ENCODE results near the gene FPR2. TPM values are rescaled to one million over a fixed set of nuclear protein-coding genes. Genes with fewer than 3 reads are reported as not detected.
"Not testable (repeated sequence)": the region's sequence is repeated elsewhere in the genome, so short reads cannot be mapped to it uniquely, and the experiment has no call there.

FPR2 gene
- total and polyA plus RNA-seq, 8 donors: 0.48 to 2.9 (median 1.3) TPM; not detected in 2

DNA sequence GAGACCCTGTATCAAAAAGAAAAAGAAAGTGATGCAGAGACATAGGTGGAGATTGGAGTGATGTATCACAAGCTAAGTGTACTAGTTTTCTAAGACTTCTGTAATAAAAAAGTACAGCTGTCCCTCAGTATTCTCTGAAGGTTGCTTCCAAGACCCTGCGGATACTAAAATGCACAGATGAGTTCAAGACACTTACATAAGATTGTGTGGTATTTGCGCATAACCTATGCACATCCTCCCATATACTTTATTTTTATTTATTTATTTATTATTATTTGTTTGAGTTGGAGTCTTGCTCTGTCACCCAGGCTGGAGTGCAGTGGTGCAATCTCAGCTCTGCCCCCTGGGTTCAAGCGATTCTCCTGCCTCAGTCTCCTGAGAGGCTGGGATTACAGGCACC lies 23.6 kb upstream of the FPR2 start:
- intact Hi-C loops (cut with DNase I; ENCODE audit: low total_unique reads): no loop called here
- no peak for DNase-seq
- Histone ChIP-seq H3K4me3 (no peak overlapping the region), H3K36me3 (no peaks in the 10 kb centered on the region), H3K9me3 (peaks cover 0 to 1% (median 0%) of the 10 kb centered on the region in 4 donors), H3K27me3 (peaks cover 0 to 16% (median 5%) of the 10 kb centered on the region in 3 donors), H3K4me1 (no peaks in the 10 kb centered on the region), H3K27ac (no peak overlapping the region)
- TF ChIP-seq CTCF (IDR thresholded peaks at IDR 0.05) (no peak), POLR2A (IDR thresholded peaks at IDR 0.05) (no peak), EP300 (IDR thresholded peaks at IDR 0.05) (no peak), POLR2AphosphoS5 (IDR thresholded peaks at IDR 0.05) (no peak)
- WGBS, 5 donors: 85 to 97% (median 93%) methylated on average over 3 of the region's 3 CpGs

- no peaks in the 10 kb centered on the region for H3K9me3 ChIP-seq
- DNase-seq: no peak
- intact Hi-C loops (cut with DNase I; ENCODE audit: low total_unique reads): no loop called here
- no peak for TF ChIP-seq POLR2AphosphoS5 (IDR thresholded peaks at IDR 0.05)
- no peak overlapping the region for H3K27ac ChIP-seq
- WGBS, 5 donors: 55 to 77% (median 70%) methylated on average over 2 of the region's 2 CpGs
- H3K36me3 ChIP-seq: no peaks in the 10 kb centered on the region
- H3K4me3 ChIP-seq: no peak overlapping the region
- peaks cover 0 to 16% (median 5%) of the 10 kb centered on the region in 3 donors for H3K27me3 ChIP-seq
- no peaks in the 10 kb centered on the region for H3K4me1 ChIP-seq
Observed at GRCh38 chr19:51737924-51738323, 23.1 kb upstream of the FPR2 start.

DNA sequence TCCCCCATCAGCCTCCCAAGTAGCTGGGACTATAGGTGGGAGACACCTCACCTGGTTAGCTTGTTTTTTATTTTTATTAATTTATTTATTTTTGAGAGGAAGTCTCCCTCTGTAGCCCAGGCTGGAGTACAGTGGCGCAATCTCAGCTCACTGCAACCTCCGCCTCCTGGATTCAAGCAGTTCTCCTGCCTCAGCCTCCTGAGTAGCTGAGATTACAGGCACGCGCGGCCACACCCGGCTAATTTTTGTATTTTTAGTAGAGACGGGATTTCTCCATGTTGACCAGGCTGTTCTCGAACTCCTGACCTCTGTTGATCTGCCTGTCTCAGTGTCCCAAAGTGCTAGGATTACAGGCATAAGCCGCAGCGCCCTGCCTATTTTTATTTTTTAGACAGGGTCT lies 22.5 kb upstream of the FPR2 start:
- H3K4me3 ChIP-seq; DNase-seq; H3K27ac ChIP-seq; H3K36me3 ChIP-seq; H3K9me3 ChIP-seq; intact Hi-C loops (cut with DNase I; ENCODE audit: low total_unique reads); H3K4me1 ChIP-seq: not testable (repeated sequence)
- peaks cover 0 to 16% (median 5%) of the 10 kb centered on the region in 3 donors for H3K27me3 ChIP-seq
- 84 to 91% (median 89%) methylated on average over 10 of the region's 10 CpGs for WGBS, 5 donors

- DNase-seq: no peak
Observed at GRCh38 chr19:51739466-51740213, 21.3 kb upstream of the FPR2 start.

DNA sequence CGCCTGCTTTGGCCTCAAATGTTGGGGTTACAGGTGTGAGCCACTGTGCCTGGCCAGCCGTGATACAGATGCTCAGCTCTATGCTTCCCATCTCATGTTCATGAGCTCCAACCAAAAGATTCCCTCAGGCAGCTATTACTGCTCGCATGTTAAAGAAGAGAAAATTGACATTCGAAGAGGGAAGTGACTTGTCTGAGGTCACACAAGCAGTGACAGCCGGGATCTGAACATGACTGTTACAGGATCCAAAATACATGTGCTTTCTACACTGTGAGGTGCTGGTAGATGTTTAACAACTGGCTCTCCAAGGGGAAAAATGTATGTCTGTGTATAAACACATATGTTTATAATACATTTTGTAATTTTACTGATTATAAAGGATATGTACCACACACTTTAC lies 20.6 kb upstream of the FPR2 start:
- Histone ChIP-seq H3K9me3 (no peaks in the 10 kb centered on the region), H3K4me1 (no peaks in the 10 kb centered on the region), H3K36me3 (no peaks in the 10 kb centered on the region), H3K27me3 (peaks cover 0 to 8% (median 5%) of the 10 kb centered on the region in 3 donors), H3K27ac (no peak overlapping the region), H3K4me3 (no peak overlapping the region)
- WGBS, 5 donors: 59 to 86% (median 81%) methylated on average over 5 of the region's 5 CpGs
- no peak for DNase-seq
- intact Hi-C loops (cut with DNase I; ENCODE audit: low total_unique reads): no loop called here
- TF ChIP-seq POLR2AphosphoS5 (IDR thresholded peaks at IDR 0.05) (no peak), EP300 (IDR thresholded peaks at IDR 0.05) (no peak), CTCF (IDR thresholded peaks at IDR 0.05) (no peak), POLR2A (IDR thresholded peaks at IDR 0.05) (no peak)

More at GRCh38 chr19:51739466-51740213, 21.3 kb upstream of the FPR2 start:
- H3K4me1 ChIP-seq: no peaks in the 10 kb centered on the region
- WGBS, 5 donors: 65 to 78% (median 71%) methylated on average over 13 of the region's 13 CpGs
- peaks cover 0 to 15% (median 5%) of the 10 kb centered on the region in 3 donors for H3K27me3 ChIP-seq
- no peaks in the 10 kb centered on the region for H3K36me3 ChIP-seq
- H3K4me3 ChIP-seq: no peak overlapping the region
- intact Hi-C loops (cut with DNase I; ENCODE audit: low total_unique reads): no loop called here
- H3K9me3 ChIP-seq: no peaks in the 10 kb centered on the region
- no peak overlapping the region for H3K27ac ChIP-seq
- TF ChIP-seq POLR2A (IDR thresholded peaks at IDR 0.05) (no peak), POLR2AphosphoS5 (IDR thresholded peaks at IDR 0.05) (no peak), EP300 (IDR thresholded peaks at IDR 0.05) (no peak), CTCF (IDR thresholded peaks at IDR 0.05) (no peak)

All from stomach (tissue), 9 donors.